OCI-LY1 (cell line): ENCODE measurements around the gene BIVM.

Experiments
- H2AFZ ChIP-seq: fragments of 200-600 bp; sonication (generic), shearing (Covaris generic); 2 replicates; pipeline ENCODE4 v1.6.0; 2014; ENCODE audit warnings: antibody characterized with exemption, mild to moderate bottlenecking, low read length
- H3F3A ChIP-seq: fragments of 200-600 bp; sonication (generic), shearing (Covaris generic); 2 replicates; pipeline ENCODE4 v1.6.0; 2014; ENCODE audit warnings: mild to moderate bottlenecking, antibody characterized with exemption, low read length, moderate library complexity; ENCODE audit not compliant: insufficient read depth
- H3K27ac ChIP-seq: fragments of 200-600 bp; sonication (generic); 2 replicates; pipeline ENCODE4 v1.5.1; 2014; ENCODE audit warnings: low read length, mixed run types, mild to moderate bottlenecking, low read depth; ENCODE audit not compliant: poor library complexity, severe bottlenecking
- H3K27me3 ChIP-seq: fragments of 200-600 bp; sonication (generic); 2 replicates; pipeline ENCODE4 v1.6.0; 2014; ENCODE audit warnings: antibody characterized with exemption, mild to moderate bottlenecking, low read length, moderate library complexity; ENCODE audit not compliant: insufficient read depth
- H3K36me3 ChIP-seq: fragments of 200-600 bp; sonication (generic); 2 replicates; pipeline ENCODE4 v1.6.1; 2014; ENCODE audit warnings: mild to moderate bottlenecking, antibody characterized with exemption, low read length, moderate library complexity, mixed read lengths; ENCODE audit not compliant: insufficient read depth
- H3K4me1 ChIP-seq: fragments of 200-600 bp; sonication (generic); 2 replicates; pipeline ENCODE4 v1.5.1; 2014; ENCODE audit warnings: mild to moderate bottlenecking, low read length, moderate library complexity; ENCODE audit not compliant: insufficient read depth, severe bottlenecking
- H3K4me2 ChIP-seq: fragments of 200-600 bp; sonication (generic), shearing (Covaris generic); 2 replicates; pipeline ENCODE4 v1.6.1; 2014; ENCODE audit warnings: low read length
- H3K4me3 ChIP-seq: fragments of 200-600 bp; sonication (generic); 2 replicates; pipeline ENCODE4 v1.5.1; 2014; ENCODE audit warnings: low read length, low read depth, mild to moderate bottlenecking, mixed read lengths; ENCODE audit not compliant: poor library complexity, severe bottlenecking
- H3K79me2 ChIP-seq: fragments of 200-600 bp; shearing (Covaris generic); 2 replicates; pipeline ENCODE4 v1.6.1; 2016; ENCODE audit warnings: mixed run types, low read length, mixed read lengths; ENCODE audit not compliant: insufficient read depth
- H3K9ac ChIP-seq: fragments of 200-600 bp; sonication (generic), shearing (Covaris generic); 2 replicates; pipeline ENCODE4 v1.6.1; 2014; ENCODE audit warnings: mild to moderate bottlenecking, low read length, mixed read lengths
- H3K9me2 ChIP-seq: fragments of 200-600 bp; sonication (generic), shearing (Covaris generic); 2 replicates; pipeline ENCODE4 v1.6.1; 2014; ENCODE audit warnings: low read depth, mild to moderate bottlenecking, low read length, mixed read lengths
- H3K9me3 ChIP-seq: fragments of 200-600 bp; shearing (Covaris generic); 2 replicates; pipeline ENCODE4 v1.6.1; 2014; ENCODE audit warnings: low read length, mixed read lengths
- H4K20me1 ChIP-seq: fragments of 200-600 bp; sonication (generic), shearing (Covaris generic); 2 replicates; pipeline ENCODE4 v1.6.0; 2016; ENCODE audit warnings: mild to moderate bottlenecking, low read length; ENCODE audit not compliant: insufficient read depth
- CTCF ChIP-seq: fragments of 200-600 bp; sonication (generic), shearing (Covaris generic); IDR thresholded peaks from 2 replicates; pipeline ENCODE4 v1.5.1; 2017; ENCODE audit warnings: mild to moderate bottlenecking, antibody characterized with exemption, low read length, moderate library complexity, mixed read lengths
- EZH2 ChIP-seq: fragments of 200-600 bp; sonication (generic), shearing (Covaris generic); IDR thresholded peaks from 2 replicates; pipeline ENCODE4 v1.8.0; 2017; ENCODE audit warnings: borderline replicate concordance, mixed run types, mild to moderate bottlenecking, antibody characterized with exemption, low read length, moderate library complexity, mixed read lengths

The BIVM gene

GRCh38 chr13:102846261-102847015 lies 47.5 kb downstream of the BIVM start:
- no peaks in the 10 kb centered on the region for H3K27me3 ChIP-seq
- H3K9ac ChIP-seq = peak overlapping the region; percentile 84
- H3K9me3 ChIP-seq = no peaks in the 10 kb centered on the region
- no peaks in the 10 kb centered on the region for H4K20me1 ChIP-seq
- H3K4me1 ChIP-seq = peaks cover 27% of the 10 kb centered on the region
- no peaks in the 10 kb centered on the region; the same call in 1 of the 2 replicates for H3K36me3 ChIP-seq
- no peak overlapping the region for H2AFZ ChIP-seq
- TF ChIP-seq EZH2 (no peak), CTCF (no peak)
- H3K9me2 ChIP-seq = no peaks in the 10 kb centered on the region
- peak overlapping the region; percentile 91 for H3K27ac ChIP-seq
- peaks cover 23% of the 10 kb centered on the region for H3K79me2 ChIP-seq
- H3K4me3 ChIP-seq = peak overlapping the region; percentile 70
- H3F3A ChIP-seq = no peaks in the 10 kb centered on the region
- peak overlapping the region; percentile 84 for H3K4me2 ChIP-seq

GRCh38 chr13:102847272-102848234 lies 48.6 kb downstream of the BIVM start:
- peak overlapping the region; percentile 84 for H3K4me2 ChIP-seq
- no peaks in the 10 kb centered on the region for H3K9me2 ChIP-seq
- peak; percentile 87 for TF ChIP-seq CTCF
- no peak for TF ChIP-seq EZH2
- no peak overlapping the region for H2AFZ ChIP-seq
- H3K79me2 ChIP-seq = peaks cover 23% of the 10 kb centered on the region
- H3K36me3 ChIP-seq = peaks cover 7% of the 10 kb centered on the region; the same call in 1 of the 2 replicates
- H3K27me3 ChIP-seq = no peaks in the 10 kb centered on the region
- H3K9ac ChIP-seq = peak overlapping the region; percentile 84
- no peaks in the 10 kb centered on the region for H4K20me1 ChIP-seq
- peaks cover 27% of the 10 kb centered on the region for H3K4me1 ChIP-seq
- no peaks in the 10 kb centered on the region for H3F3A ChIP-seq
- H3K9me3 ChIP-seq = no peaks in the 10 kb centered on the region
- H3K4me3 ChIP-seq = peak overlapping the region; percentile 70
- H3K27ac ChIP-seq = peak overlapping the region; percentile 91

- no peaks in the 10 kb centered on the region for H3K27me3 ChIP-seq
- no peaks in the 10 kb centered on the region for H3K9me3 ChIP-seq
- no peak for TF ChIP-seq CTCF
- TF ChIP-seq EZH2 = no peak
- no peak overlapping the region for H2AFZ ChIP-seq
- H3K4me3 ChIP-seq = no peak overlapping the region
- peaks cover 20% of the 10 kb centered on the region for H3K36me3 ChIP-seq
- H3K79me2 ChIP-seq = peaks cover 23% of the 10 kb centered on the region
- no peak overlapping the region for H3K27ac ChIP-seq
- no peaks in the 10 kb centered on the region for H4K20me1 ChIP-seq
- H3K9me2 ChIP-seq = no peaks in the 10 kb centered on the region
- no peak overlapping the region for H3K9ac ChIP-seq
- no peaks in the 10 kb centered on the region for H3F3A ChIP-seq
- peaks cover 27% of the 10 kb centered on the region for H3K4me1 ChIP-seq
- no peak overlapping the region for H3K4me2 ChIP-seq
These were observed 50.0 kb downstream of the BIVM start for GRCh38 chr13:102848956-102849355.
